HG02943 (cell line): ENCODE measurements around the gene GEN1.

Experiments used
- ATAC-seq: cut with Tn5 transposase; IDR thresholded peaks from one replicate; pipeline ENCODE4 v1.9.1; 2021; ENCODE audit warnings: mild to moderate bottlenecking, low read depth, moderate library complexity; ENCODE audit not compliant: unreplicated experiment

GEN1 gene

DNA sequence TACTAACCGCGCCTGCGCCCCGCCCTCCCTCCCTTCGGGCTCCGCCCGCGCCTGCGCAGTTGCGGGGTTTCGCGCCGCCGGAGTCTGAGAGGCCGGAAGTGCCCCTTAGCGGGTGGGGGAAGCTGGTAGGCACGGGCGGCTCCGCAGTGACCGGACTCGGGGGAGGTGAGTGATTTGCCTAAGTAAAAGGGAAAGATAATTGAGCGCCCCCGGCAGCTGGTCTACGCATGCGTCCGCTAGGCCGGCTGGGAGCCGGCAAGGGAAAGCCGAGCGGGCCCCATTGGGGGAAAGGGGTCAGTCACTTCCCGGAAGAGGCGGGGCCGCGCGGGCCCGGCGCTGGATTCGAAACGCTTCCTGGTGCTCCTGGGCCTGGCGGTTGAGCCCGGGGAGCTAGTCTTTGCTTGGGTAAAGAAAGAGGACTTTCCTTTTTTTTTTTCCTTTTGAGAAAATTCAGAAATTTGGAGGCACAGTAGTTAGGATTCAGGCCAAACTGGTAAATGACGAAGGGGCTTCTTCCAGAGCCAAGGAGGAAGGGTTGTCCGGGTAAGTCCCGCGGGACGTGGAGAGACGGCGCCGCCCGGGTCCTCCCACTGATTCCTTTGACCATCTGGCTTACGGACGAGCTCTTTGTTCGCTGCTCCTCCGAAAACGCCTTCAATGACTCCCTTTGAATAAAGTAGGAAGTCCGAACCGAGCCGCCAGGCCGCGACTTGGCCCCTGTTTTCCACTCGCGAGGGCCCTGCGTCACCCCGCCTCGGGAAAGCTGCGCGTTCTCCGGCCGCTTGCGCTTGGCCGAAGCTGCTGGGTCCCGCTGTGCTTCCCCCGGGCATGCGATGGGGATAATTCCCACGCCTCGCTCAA lies at the start of gene GEN1, which contains the start of gene SMC6:
Gene GEN1 (plus strand): TSS at position 336 of the 861 bp plus-strand sequence. CDS start 5,806 bp downstream, outside the sequence.
Gene SMC6 (minus strand): TSS at position 8 of the 861 bp plus-strand sequence. CDS start 7,864 bp downstream, outside the sequence.
- peak; percentile 75 for ATAC-seq

DNA sequence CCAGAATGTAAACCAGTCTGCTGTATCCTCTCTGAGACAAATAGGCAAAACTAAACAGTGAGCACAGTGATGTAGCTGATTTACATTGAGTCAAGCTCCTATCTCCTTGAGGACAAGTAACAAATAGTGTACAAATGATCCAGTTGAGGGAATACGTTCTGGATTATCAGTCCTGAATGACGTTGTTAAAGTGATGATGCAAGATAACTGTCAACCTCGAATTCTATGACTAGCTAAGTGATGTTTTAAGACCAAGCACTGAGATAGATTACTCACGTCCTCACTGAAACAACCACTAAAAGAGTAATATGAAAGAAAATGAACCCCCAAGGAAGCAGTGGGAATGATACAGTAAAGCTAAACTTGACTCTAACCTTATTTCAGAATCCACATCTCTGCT lies 47.1 kb upstream of the GEN1 start:
- ATAC-seq: no peak

GRCh38 chr2:17708501-17708900 lies 45.4 kb upstream of the GEN1 start:
- no peak for ATAC-seq

DNA sequence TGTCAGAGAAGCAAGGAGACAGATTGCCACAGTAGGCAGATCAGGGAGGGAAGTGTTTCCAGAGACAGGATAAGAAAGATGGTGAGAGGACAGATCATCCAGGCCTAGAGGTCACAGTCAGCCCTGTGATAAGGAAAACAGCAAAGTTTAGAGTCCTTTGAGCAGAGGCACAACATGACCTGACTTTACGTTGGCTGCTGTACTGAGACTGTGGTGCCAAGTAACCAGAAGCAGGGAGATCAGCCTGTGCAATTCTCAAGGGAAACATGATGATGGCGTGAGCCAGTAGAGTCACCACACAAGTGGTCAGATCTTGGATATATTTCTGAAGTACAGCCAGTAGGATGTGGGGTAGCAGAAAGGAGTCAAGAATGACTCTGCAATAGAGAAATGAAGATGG lies 44.0 kb upstream of the GEN1 start:
- ATAC-seq: no peak

- no peak for ATAC-seq
These were observed 43.2 kb upstream of the GEN1 start for GRCh38 chr2:17710547-17711248.

DNA sequence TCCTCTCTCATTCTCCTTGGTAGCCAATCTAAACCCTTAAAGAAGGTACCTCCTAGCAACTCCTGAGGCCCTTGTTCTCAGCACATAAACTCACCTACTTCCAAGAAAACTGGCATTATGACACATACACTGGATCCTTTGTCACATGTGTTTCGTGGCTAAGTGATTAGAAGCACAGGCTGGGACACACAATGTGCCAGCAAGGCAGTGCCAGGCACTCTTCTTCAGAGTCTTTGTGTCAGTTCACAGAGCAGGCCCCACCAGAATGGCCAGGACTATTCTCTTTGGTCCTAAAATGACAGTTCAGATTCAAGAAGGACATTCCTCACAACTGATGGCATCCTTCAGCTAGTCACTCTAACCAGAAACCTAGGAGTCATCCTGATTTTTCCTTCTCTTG lies 40.6 kb upstream of the GEN1 start:
- ATAC-seq: no peak

DNA sequence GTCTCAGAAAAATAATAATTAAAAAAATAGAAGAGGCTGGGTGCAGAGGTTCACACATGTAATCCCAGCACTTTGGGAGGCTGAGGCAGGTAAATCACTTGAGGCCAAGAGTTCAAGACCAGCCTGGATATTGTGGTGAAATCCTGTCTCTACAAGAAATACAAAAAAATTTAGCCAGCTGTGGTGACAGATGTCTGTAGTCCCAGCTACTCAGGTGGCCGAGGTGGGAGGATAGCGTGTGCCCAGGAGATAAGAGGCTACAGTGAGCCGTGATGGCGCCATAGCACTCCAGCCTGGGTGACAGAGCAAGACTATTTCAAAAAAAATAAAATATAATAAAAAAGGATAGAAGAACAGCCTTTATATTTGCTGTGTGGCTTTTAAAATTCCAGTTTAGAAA lies 36.3 kb upstream of the GEN1 start:
- ATAC-seq: no peak

DNA sequence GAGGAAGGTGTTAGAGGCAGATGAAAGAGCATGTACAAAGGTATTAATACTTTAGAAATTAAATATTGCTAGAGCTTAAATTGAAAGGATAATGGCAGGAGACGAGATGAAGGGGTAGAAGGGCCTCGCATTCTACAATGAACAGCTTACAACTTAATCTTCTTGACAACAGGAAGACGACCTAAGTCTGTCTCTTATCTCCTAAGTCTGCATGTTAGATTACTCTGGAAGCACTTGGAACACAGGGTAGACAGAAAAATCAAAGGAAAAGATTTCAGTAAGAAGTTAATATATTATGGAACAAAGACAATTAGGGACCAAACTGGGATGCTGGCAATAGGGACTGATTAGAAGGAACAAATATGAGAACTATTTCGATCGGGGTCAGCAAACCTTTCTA lies 35.2 kb upstream of the GEN1 start:
- ATAC-seq: no peak

DNA sequence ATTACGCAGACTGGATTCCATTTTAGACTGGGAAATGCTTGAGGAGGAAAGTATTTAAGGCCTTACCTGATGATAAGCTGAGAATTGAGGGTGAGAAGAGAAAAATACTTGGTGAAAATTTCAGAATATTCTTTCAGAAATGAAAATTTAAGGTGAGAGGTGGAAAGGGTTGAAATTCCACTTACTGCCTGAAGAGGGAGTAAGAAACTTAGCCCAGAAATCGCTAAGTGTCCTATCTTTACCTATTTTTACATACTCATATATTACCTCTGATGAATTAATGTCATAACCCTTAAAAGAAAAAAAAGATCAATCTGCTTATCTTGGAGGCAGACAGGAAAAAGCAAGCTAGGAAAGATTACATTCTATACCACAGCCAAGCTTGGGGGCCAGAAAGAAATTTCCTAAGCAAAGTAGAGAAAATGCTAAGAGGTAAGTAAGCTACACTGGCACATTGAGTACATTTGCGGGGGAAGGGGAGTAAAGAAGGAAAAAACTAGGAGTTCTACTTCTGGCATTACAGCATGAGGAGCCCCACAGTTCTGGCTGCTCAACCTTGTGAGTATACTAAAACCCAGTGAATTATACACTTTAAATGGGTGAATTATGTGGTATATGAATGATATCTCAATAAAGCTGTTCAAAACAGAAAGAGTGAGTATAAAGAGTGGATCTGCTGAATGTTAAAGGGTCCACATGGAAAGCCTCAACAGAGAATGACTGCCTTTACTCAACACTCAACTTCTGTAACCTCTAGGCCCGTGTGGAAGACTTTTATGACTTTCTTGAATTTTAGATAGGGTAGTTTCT lies 34.2 kb upstream of the GEN1 start:
- no peak for ATAC-seq

GRCh38 chr2:17728210-17728609 lies 25.7 kb upstream of the GEN1 start:
- no peak for ATAC-seq

DNA sequence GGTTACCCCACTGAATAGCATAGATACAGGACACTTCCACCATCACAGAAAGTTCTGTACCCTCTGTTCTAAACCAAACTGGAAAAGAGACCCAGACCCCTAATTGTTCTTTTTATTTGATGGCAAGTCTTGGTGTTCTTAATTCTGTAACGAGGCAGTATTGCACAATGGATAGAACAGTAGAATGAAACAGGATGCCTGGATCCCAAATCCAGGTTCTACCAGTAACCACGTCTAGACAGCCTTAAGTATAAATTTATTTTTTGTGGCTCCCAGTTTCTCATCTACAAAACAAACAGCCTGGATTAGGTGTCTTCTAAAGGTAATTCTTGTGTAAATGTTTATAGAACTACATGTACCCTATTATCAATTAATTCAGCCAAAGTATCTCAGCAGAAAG lies 24.1 kb upstream of the GEN1 start:
- ATAC-seq: no peak

DNA sequence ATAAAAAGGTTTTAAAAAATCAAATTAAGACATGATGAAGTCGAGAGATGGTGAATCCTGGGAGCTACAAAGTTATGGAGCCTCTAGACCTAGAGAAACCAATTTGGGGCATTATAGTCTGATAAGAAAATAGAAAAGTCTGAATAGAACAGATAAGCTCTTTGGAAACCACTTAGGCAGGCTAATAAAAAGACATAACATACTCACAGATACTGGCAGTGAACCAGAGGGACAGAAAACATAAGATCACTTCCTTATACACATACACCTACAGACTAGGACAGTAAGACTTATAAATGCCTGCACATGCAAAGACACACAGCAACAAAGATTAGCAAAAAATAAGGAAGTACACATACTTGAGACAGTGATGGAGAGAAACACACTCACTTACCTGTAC lies 20.3 kb upstream of the GEN1 start:
- no peak for ATAC-seq

DNA sequence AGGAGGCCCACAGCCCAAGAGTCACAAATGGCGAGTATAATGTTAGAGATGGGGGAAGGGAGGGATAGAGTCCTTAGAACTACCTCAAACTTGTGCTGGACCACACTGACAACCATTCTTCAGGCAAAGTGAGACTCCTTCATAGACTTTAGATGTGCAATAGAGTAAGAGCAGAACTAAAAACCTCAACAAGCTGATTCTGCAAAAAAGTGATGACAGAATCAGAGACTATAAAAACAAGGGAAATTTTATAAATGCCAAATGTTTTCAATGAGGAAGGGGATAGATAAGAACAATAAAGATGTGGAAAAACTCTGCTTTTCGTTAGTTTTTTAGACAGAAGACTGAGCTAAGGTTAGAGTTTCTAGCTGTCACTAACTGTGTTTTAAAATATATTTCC lies 18.1 kb upstream of the GEN1 start:
- ATAC-seq: no peak

- ATAC-seq: no peak
These were observed 16.9 kb upstream of the GEN1 start for GRCh38 chr2:17736989-17737388.

- no peak for ATAC-seq
These were observed 13.7 kb upstream of the GEN1 start for GRCh38 chr2:17740203-17740602.

- ATAC-seq: no peak
These were observed 6.1 kb upstream of the GEN1 start for GRCh38 chr2:17747684-17748452.

GRCh38 chr2:17748745-17749144 lies 5.2 kb upstream of the GEN1 start:
- no peak for ATAC-seq

- ATAC-seq: no peak
These were observed 4.0 kb upstream of the GEN1 start for GRCh38 chr2:17749753-17750438.

DNA sequence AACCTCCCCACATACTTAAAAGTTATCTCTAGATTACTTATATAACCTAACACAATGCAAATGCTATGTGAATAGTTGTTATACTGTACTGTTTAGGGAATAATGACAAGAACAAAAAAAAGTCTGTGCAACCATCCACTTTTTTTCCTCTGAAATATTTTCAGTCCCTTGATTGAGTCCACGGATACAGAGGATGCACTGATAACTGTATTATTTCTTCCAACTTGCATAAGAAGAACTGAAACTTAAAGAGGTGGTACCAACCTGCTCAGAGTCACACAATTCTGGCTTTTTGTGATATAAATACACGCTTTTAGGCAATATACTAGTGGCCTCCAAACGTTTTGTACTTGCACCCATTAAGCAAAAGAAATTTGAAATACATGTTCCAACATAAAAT lies 1.7 kb upstream of the GEN1 start:
- no peak for ATAC-seq
